ENCODE data around the gene C2orf49. TPM values are rescaled to one million over a fixed set of nuclear protein-coding genes. Genes with fewer than 3 reads are reported as not detected.

C2orf49 gene
- total and polyA plus RNA-seq, 9 of the 15 experiments (the other 6 are each of a cell fraction or from before 2014, with no cell fraction given), result 17.9 to 38.2 (median 25.6) TPM

GRCh38 chr2:105398336-105399206, 61.2 kb downstream of the C2orf49 start, which contains the start of gene FHL2 (continued):
- no peak for TF ChIP-seq DLX4 (CRISPR knock-in tag; IDR thresholded peaks at IDR 0.05)
- TF ChIP-seq ILK (tag; IDR thresholded peaks at IDR 0.05; ENCODE audit: borderline replicate concordance, low read depth), result no peak
- TF ChIP-seq CBX1 (IDR thresholded peaks at IDR 0.05; ENCODE audit: low read depth), result no peak
- no peak for TF ChIP-seq MEIS2 (IDR thresholded peaks at IDR 0.05; ENCODE audit: partially characterized antibody)
- TF ChIP-seq EP400 (IDR thresholded peaks at IDR 0.05), result no peak; the same call in 1 of the 2 replicates
- no peak for TF ChIP-seq PHB (CRISPR knock-in tag; IDR thresholded peaks at IDR 0.05)
- no peak for TF ChIP-seq MGA (IDR thresholded peaks at IDR 0.05)
- TF ChIP-seq ZBED1 (IDR thresholded peaks at IDR 0.05), result peak; percentile 48; the same call in 1 of the 2 replicates
- TF ChIP-seq STAT5B (CRISPR knock-in tag; IDR thresholded peaks at IDR 0.05), result no peak
- no peak; a peak in 1 of 4 replicates for TF ChIP-seq TEAD1 (CRISPR knock-in tag; IDR thresholded peaks at IDR 0.05)
- no peak for TF ChIP-seq L3MBTL2 (IDR thresholded peaks at IDR 0.05)
- no peak for TF ChIP-seq NCOA2 (IDR thresholded peaks at IDR 0.05; ENCODE audit: partially characterized antibody in 2 of 2)
- no peak for TF ChIP-seq ADNP (tag; IDR thresholded peaks at IDR 0.05)
- 0 out of 2 replicates have a peak, but pooled peaks have one; percentile 26 for TF ChIP-seq ZNF583 (CRISPR knock-in tag; IDR thresholded peaks at IDR 0.05)
- no peak for TF ChIP-seq MEF2A (IDR thresholded peaks at IDR 0.05; ENCODE audit: control insufficient read depth, low read depth, low read length)
- TF ChIP-seq ZNF217 (CRISPR knock-in tag; IDR thresholded peaks at IDR 0.05), result no peak
- no peak for TF ChIP-seq ZSCAN32 (CRISPR knock-in tag; IDR thresholded peaks at IDR 0.05)
- TF ChIP-seq NUFIP1 (IDR thresholded peaks at IDR 0.05; ENCODE audit: partially characterized antibody), result no peak

All from K562 (cell line).